HL-60/S4 treated with phorbol 12-myristate 13-acetate at 8.2 ng/mL for 4 days and 3 days (cell line): Measurements from ENCODE around the gene DHRSX.
"Not testable (repeated sequence)": the region's sequence is repeated elsewhere in the genome, so short reads cannot be mapped to it uniquely, and the experiment has no call there.

Experiments
- in situ Hi-C: fragments of 300-500 bp; cut with MboI; formaldehyde crosslinking; loops from 2 replicates; pipeline ENCODE4 v1.15.0; 2022; ENCODE audit warnings: low sequenced_read_pairs

The DHRSX gene

GRCh38 chrX:2427147-2427546 is 73.6 kb downstream of the DHRSX start:
- in situ Hi-C loops = no loop called here

GRCh38 chrX:2426289-2426882 is 74.4 kb downstream of the DHRSX start:
- in situ Hi-C loops = no loop called here

DNA sequence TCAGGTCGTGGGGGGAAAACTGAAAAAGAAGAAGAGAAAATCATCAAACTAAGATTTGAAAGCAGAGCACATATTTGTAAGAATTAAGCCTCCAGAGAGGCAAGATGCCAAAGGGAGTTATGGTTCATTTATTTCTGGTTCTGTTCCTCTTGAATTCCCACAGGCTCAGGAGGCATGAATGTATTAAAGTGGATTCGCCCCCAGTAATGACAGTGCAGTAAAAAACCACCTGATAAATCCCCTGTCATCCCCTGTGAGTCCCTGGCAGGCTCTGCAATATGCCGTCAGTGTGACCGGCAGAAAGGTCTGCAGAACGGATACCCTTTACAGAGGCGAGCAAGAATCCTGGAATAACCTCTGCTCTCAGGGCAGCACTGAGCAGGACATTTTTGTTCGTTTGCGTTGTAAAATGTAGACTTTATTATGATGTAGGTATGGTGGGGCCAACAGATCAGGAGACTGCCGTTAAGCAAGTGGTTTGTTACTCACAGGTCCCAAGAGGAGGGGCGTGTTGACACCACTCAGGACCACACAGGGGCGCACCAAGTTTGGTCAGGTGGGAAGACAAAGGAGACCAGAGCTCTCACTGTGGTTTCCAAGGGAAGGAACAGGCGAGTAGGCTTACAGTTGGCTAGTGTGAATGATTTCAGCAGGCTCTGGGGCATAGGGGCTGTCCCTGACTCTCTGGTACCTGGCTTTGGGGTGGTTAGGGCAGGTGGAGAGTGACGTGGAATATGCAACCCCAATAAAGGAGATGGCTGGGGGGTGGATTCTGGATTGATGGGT is 75.3 kb downstream of the DHRSX start:
- in situ Hi-C loops = no loop called here

DNA sequence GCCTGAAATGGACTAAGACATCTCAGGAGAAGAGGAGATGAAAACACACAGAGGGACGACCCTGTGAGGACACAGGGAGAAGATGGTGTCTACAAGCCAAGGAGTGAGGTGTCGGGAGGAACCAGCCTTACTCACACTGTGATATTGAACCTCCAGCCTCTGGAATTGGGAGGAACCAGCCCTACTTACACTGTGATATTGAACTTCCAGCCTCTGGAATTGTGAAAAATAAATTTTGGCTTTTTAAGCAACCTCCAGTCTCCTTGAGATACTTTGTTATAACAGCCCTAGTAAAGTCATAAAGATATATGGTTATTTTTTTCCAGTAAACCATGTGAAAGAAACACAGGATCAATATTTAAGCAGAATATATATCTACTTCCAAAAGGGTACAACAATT is 76.5 kb downstream of the DHRSX start:
- in situ Hi-C loops = no loop called here

- in situ Hi-C loops = no loop called here
Observed at GRCh38 chrX:2423899-2424298, 76.9 kb downstream of the DHRSX start.

- in situ Hi-C loops = no loop called here
Observed at GRCh38 chrX:2423282-2423681, 77.5 kb downstream of the DHRSX start.

GRCh38 chrX:2419418-2419817 is 81.4 kb downstream of the DHRSX start:
- in situ Hi-C loops = not testable (repeated sequence)

- in situ Hi-C loops = no loop called here
Observed at GRCh38 chrX:2418000-2418399, 82.8 kb downstream of the DHRSX start.

DNA sequence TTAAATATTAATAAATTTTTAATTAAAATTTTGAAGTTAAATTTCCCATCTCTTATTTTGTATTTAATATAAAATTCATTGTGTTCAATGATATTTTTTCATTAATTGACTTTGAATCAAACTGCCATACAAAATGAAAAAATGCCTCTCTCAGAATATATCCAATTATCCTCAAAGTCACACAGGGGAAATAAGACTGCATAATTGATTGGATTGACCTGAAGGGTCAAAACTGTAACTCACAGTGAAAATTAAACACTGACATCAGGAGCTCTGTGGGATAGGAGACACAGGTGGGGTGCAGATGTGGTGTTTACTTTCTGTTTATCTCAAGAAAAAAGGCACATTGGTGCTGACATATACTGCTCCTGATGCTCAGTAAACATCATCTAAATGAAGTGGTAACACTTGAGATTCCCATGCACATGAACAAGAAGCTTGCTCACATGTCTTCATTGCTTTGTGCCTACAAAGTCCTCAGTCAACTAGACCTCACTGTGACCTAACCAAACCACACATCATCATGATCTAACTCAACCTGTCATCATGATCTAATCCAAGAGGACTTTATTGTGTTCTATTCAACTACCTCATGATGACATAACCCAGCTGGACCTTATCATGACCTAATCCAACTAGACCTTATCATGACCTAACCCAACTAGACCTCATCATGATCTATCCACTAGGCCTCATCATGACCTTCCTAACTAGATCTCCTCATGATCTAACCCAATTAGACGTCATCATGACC is 83.7 kb downstream of the DHRSX start:
- in situ Hi-C loops = no loop called here

DNA sequence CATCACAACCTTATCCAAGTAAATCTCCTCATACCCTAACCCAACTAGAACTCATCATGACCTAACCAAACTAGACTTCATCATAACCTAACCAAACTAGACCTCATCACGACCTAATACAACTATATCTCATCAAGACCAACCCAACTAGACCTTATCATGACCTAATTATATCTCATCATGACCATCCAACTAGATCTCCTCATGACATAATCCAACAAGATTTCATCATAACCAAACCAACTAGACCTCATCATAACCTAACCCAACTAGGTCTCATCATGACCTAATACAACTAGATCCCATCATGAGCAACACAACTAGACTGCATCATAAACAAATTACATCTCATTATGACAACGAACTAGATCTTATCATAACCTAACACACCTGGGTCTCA is 86.4 kb downstream of the DHRSX start:
- in situ Hi-C loops = no loop called here

GRCh38 chrX:2413969-2414368 is 86.8 kb downstream of the DHRSX start:
- in situ Hi-C loops = no loop called here

GRCh38 chrX:2412131-2412530 is 88.6 kb downstream of the DHRSX start:
- in situ Hi-C loops = no loop called here

- in situ Hi-C loops = no loop called here
Observed at GRCh38 chrX:2410279-2411020, 90.3 kb downstream of the DHRSX start.

DNA sequence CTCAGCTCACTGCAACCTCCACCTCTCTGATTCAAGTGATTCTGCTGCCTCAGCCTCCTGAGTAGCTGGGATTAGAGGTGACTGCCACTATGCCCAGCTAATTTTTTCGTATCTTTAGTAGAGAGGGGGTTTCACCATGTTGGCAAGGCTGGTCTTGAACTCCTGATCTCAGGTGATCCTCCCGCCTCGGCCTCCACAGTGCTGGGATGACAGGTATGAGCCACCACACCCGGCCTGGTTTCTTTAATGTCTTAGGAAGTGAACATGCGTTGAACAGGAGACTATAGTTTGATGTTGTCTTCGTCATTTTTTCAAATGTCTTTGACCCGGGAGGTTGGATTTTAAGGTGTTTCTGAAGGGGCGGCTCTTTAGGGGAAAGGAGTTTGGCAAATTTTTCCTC is 91.0 kb downstream of the DHRSX start:
- in situ Hi-C loops = no loop called here

DNA sequence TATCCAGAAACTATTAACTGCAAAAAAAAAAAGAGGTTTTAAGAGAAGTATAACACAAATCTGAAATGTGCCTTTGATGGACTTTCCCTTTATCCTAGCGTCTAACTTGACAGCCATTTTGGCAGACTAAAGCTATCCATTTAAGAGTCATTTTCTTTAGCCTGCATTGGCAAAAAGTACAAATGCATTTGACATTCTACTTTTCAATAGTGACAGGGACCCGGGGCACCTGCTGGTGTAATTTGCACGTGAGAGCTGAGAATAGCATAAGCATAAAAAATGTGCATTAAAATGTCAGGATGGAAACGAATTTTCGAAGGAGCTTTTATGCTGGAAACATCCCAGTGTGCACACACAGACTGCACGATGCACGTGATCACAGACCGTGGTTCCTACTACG is 91.9 kb downstream of the DHRSX start:
- in situ Hi-C loops = no loop called here

GRCh38 chrX:2406891-2407518 is 93.8 kb downstream of the DHRSX start:
- in situ Hi-C loops = no loop called here

DNA sequence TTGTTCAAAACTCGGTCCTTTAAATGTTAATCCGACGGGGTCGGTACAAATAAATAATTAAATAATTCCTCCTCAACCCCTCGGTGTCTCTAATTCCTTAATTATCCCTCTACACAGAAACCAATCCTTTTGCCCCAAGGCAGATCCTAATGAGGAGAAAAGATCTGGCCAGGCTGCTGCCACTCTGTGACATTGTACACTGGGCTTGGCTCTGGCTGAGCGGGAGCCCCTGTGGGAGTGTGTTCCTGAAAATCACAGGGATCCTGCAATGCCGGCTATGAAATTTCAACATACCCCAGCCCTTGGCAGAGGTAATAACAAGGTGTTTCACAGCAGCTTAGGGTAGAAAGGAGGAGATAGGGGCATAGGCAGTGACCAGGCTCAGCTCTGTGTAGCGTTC is 96.0 kb downstream of the DHRSX start:
- in situ Hi-C loops = no loop called here

DNA sequence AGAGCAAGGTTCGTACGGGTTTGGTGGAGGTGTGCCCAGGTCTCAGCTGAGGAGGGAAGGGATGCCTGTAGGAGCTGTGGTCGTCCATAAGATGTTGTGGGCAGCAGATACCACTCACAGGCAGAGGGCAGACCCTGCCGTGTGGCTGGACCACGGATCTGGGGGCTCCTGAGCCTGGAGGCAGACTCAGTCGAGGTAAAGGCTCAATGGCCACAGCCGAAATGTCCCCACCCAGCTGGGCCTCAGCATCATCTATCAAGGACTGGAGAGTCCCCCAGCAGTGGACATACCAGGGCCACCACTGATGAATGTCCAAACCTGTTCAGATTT is 98.5 kb downstream of the DHRSX start:
- in situ Hi-C loops = no loop called here

GRCh38 chrX:2401590-2402360 is 99.0 kb downstream of the DHRSX start:
- in situ Hi-C loops = no loop called here

- in situ Hi-C loops = no loop called here
Observed at GRCh38 chrX:2401201-2401589, 99.6 kb downstream of the DHRSX start.
